ENCODE measurements around the gene SP3. TPM values are rescaled to one million over a fixed set of nuclear protein-coding genes. Genes with fewer than 3 reads are reported as not detected.

SP3 gene
- total and polyA plus RNA-seq, 2 of the 8 experiments (the other 6 are each of a cell fraction or from before 2014, with no cell fraction given) = 31.0 to 92.1 TPM

DNA sequence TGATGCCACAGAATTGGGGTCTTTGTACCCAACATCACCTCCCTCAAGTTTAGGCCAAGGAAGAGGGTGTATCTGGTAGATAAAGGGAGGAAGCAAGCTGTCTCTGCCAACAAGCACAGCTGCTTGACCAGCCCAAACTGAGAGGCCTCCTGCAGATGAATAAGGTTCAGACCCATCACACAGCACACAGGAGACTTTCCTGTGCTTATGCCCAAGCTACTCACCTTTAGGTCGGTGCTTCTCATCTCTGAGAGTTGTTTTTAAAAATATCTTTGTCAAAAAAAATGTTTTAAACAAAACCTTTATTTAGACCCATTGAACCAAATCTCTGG lies 24.7 kb upstream of the SP3 start:
- no peak overlapping the region for H3K23ac ChIP-seq (ENCODE audit: insufficient read length)
- H2AK5ac ChIP-seq (ENCODE audit: low read depth, low read length) = no peak overlapping the region
- no peak overlapping the region for H2BK20ac ChIP-seq (ENCODE audit: low read length)
- no peak overlapping the region for H4K8ac ChIP-seq (ENCODE audit: extremely low read depth, insufficient read depth, low read length)
- H3K23me2 ChIP-seq (ENCODE audit: low read depth, low read length) = no peaks in the 10 kb centered on the region
- no peak overlapping the region for H3K4me2 ChIP-seq (ENCODE audit: insufficient read depth in 1 of 2, low read depth in 2 of 2, low read length in 2 of 2)
- no peak overlapping the region for H2BK5ac ChIP-seq (ENCODE audit: low read depth, low read length)
- H2BK12ac ChIP-seq (ENCODE audit: low read depth, low read length) = no peak overlapping the region
- H3K14ac ChIP-seq (ENCODE audit: insufficient read length) = no peak overlapping the region
- CTCF ChIA-PET (ENCODE audit: partially characterized antibody) = interaction anchor here (1.4 kb wide), 1 partner anchor 421 kb away, joined by 3 read pairs; no protein-coding TSS in a partner anchor
- H4K5ac ChIP-seq (ENCODE audit: insufficient read length, low read depth, low read length) = no peak overlapping the region
- no peaks in the 10 kb centered on the region for H3K79me1 ChIP-seq (ENCODE audit: low read depth, low read length)
- POLR2A ChIA-PET (ENCODE audit: partially characterized antibody) = interaction anchor here (1.4 kb wide), 1 partner anchor 19 kb away, joined by 3 read pairs; no protein-coding TSS in a partner anchor
- FAIRE-seq (no peak), DNase-seq (ENCODE audit: low read depth in 1 of 2, low spot score in 2 of 2) (no peak)
- no peak overlapping the region for H2BK120ac ChIP-seq (replicated peaks; ENCODE audit: low read depth, low read length)
- no peaks in the 10 kb centered on the region for H3K36me3 ChIP-seq (ENCODE audit: control insufficient read depth in 2 of 4, insufficient read depth in 4 of 4, low read length in 3 of 4)
- no peak overlapping the region for H3K18ac ChIP-seq (ENCODE audit: extremely low read depth, low read length)
- no peak overlapping the region for H3K56ac ChIP-seq (replicated peaks; ENCODE audit: insufficient read length, low read depth, low read length)
- no peaks in the 10 kb centered on the region for H4K20me1 ChIP-seq (replicated peaks in 1 of 2; ENCODE audit: control insufficient read depth in 1 of 2, insufficient read depth in 2 of 2, low read length in 2 of 2)
- H3K9ac ChIP-seq (replicated peaks in 1 of 4; ENCODE audit: extremely low read depth in 1 of 4, low read depth in 3 of 4, low read length in 3 of 4) = no peak overlapping the region
- H3K27ac ChIP-seq (ENCODE audit: low read depth, low read length) = no peak overlapping the region
- H3K4me3 ChIP-seq (ENCODE audit: extremely low read depth in 1 of 4, insufficient read depth in 2 of 4, low read depth in 3 of 4, low read length in 4 of 4) = no peak overlapping the region
- H4K91ac ChIP-seq (replicated peaks; ENCODE audit: insufficient read length, low read length) = no peak overlapping the region
- TF ChIP-seq SIRT6 (IDR thresholded peaks at IDR 0.05; ENCODE audit: low read length) = no peak
- no peak for TF ChIP-seq SRF (IDR thresholded peaks at IDR 0.05; ENCODE audit: low read depth, low read length)
- no peak for TF ChIP-seq EZH2 (IDR thresholded peaks at IDR 0.05; ENCODE audit: low read depth, low read length, severe bottlenecking)
- WGBS, 2 experiments (ENCODE audit: extremely low coverage in 1 of 2, insufficient coverage in 1 of 2, insufficient read length in 1 of 2, insufficient replicate concordance in 2 of 2, low coverage in 1 of 2, low lambda C conversion rate in 2 of 2, missing lambda C conversion rate in 1 of 2) = 89% methylated on average over 1 of the region's 1 CpG; no CpG with 5 or more reads in 1 of the 2 experiments
- H2AFZ ChIP-seq (ENCODE audit: low read length) = no peak overlapping the region
- H2BK15ac ChIP-seq (ENCODE audit: low read length) = no peak overlapping the region
- no peak overlapping the region for H3K4ac ChIP-seq (replicated peaks; ENCODE audit: insufficient read length, low read depth, low read length)
- H3K9me3 ChIP-seq (ENCODE audit: insufficient read depth in 2 of 2, low read depth in 1 of 2, low read length in 1 of 2) = no peaks in the 10 kb centered on the region
- no peaks in the 10 kb centered on the region for H3K79me2 ChIP-seq (ENCODE audit: control insufficient read depth in 1 of 2, insufficient read depth in 2 of 2, low read length in 2 of 2)
- H3K4me1 ChIP-seq (replicated peaks in 1 of 4; ENCODE audit: control insufficient read depth in 3 of 4, insufficient read depth in 4 of 4, low read length in 3 of 4) = no peaks in the 10 kb centered on the region
- H3K27me3 ChIP-seq (replicated peaks in 1 of 4; ENCODE audit: control insufficient read depth in 3 of 4, extremely low read depth in 1 of 4, insufficient read depth in 3 of 4, low read length in 3 of 4) = no peaks in the 10 kb centered on the region; a peak in 1 of 7 replicates

All from H1 (cell line).